ENCODE measurements around the gene GAK. TPM values are rescaled to one million over a fixed set of nuclear protein-coding genes. Genes with fewer than 3 reads are reported as not detected.

Gene GAK
- total RNA-seq, 4 donors from 2014 or later = 64.8 to 73.9 (median 70.6) TPM

- Histone ChIP-seq H3K9me3 (no peaks in the 10 kb centered on the region), H3K4me1 (no peaks in the 10 kb centered on the region), H3K4me3 (no peak overlapping the region), H3K27ac (replicated peaks in 1 of 4) (no peak overlapping the region), H3K27me3 (no peaks in the 10 kb centered on the region), H3K36me3 (peaks cover 24 to 95% (median 71%) of the 10 kb centered on the region in 4 donors)
- no peak for DNase-seq (ENCODE audit: extremely low spot score)
- intact Hi-C loops (cut with DNase I) = no loop called here
- WGBS = 92% methylated on average over 22 of the region's 26 CpGs
- TF ChIP-seq POLR2AphosphoS5 (IDR thresholded peaks at IDR 0.05) = no peak
Measured at GRCh38 chr4:900073-900472, 32.0 kb downstream of the GAK start.

- H3K4me1 ChIP-seq = no peaks in the 10 kb centered on the region
- no peak overlapping the region for H3K27ac ChIP-seq (replicated peaks in 1 of 4)
- intact Hi-C loops (cut with DNase I) = no loop called here
- 95% methylated on average over 12 of the region's 12 CpGs for WGBS
- no peaks in the 10 kb centered on the region for H3K9me3 ChIP-seq
- no peak for TF ChIP-seq CTCF (IDR thresholded peaks at IDR 0.05)
- TF ChIP-seq POLR2A (IDR thresholded peaks at IDR 0.05; ENCODE audit: low read depth) = no peak
- no peak for TF ChIP-seq POLR2AphosphoS5 (IDR thresholded peaks at IDR 0.05)
- TF ChIP-seq EP300 (IDR thresholded peaks at IDR 0.05) = no peak
- no peaks in the 10 kb centered on the region for H3K27me3 ChIP-seq
- H3K36me3 ChIP-seq = peaks cover 24 to 94% (median 73%) of the 10 kb centered on the region in 4 donors
- no peak overlapping the region for H3K4me3 ChIP-seq
- DNase-seq (ENCODE audit: extremely low spot score) = no peak
Measured at GRCh38 chr4:899556-899906, 32.6 kb downstream of the GAK start.

- Histone ChIP-seq H3K4me1 (no peaks in the 10 kb centered on the region), H3K4me3 (no peak overlapping the region), H3K36me3 (peaks cover 28 to 94% (median 73%) of the 10 kb centered on the region in 4 donors), H3K27me3 (no peaks in the 10 kb centered on the region), H3K9me3 (no peaks in the 10 kb centered on the region), H3K27ac (replicated peaks in 1 of 4) (no peak overlapping the region)
- intact Hi-C loops (cut with DNase I) = no loop called here
- TF ChIP-seq POLR2AphosphoS5 (IDR thresholded peaks at IDR 0.05) (no peak), POLR2A (IDR thresholded peaks at IDR 0.05; ENCODE audit: low read depth) (no peak), EP300 (IDR thresholded peaks at IDR 0.05) (no peak), CTCF (IDR thresholded peaks at IDR 0.05) (no peak)
- WGBS = 94% methylated on average over 20 of the region's 27 CpGs
- DNase-seq (ENCODE audit: extremely low spot score) = no peak
Measured at GRCh38 chr4:898869-899555, 33.1 kb downstream of the GAK start.

GRCh38 chr4:898123-898522 is 34.0 kb downstream of the GAK start:
- H3K27me3 ChIP-seq = no peaks in the 10 kb centered on the region
- H3K4me3 ChIP-seq = no peak overlapping the region
- no peak overlapping the region for H3K27ac ChIP-seq (replicated peaks in 1 of 4)
- TF ChIP-seq EP300 (IDR thresholded peaks at IDR 0.05) = no peak
- no peak for TF ChIP-seq POLR2AphosphoS5 (IDR thresholded peaks at IDR 0.05)
- TF ChIP-seq POLR2A (IDR thresholded peaks at IDR 0.05; ENCODE audit: low read depth) = no peak
- TF ChIP-seq CTCF (IDR thresholded peaks at IDR 0.05) = no peak
- H3K36me3 ChIP-seq = peaks cover 36 to 94% (median 73%) of the 10 kb centered on the region in 4 donors
- intact Hi-C loops (cut with DNase I) = no loop called here
- DNase-seq (ENCODE audit: extremely low spot score) = no peak
- no peaks in the 10 kb centered on the region for H3K4me1 ChIP-seq
- WGBS = 91% methylated on average over 10 of the region's 15 CpGs
- H3K9me3 ChIP-seq = no peaks in the 10 kb centered on the region

GRCh38 chr4:896630-897029 is 35.5 kb downstream of the GAK start:
- Histone ChIP-seq H3K27ac (replicated peaks in 1 of 4) (no peak overlapping the region), H3K9me3 (no peaks in the 10 kb centered on the region), H3K4me3 (no peak overlapping the region), H3K4me1 (no peaks in the 10 kb centered on the region), H3K27me3 (no peaks in the 10 kb centered on the region), H3K36me3 (peaks cover 49 to 99% (median 79%) of the 10 kb centered on the region in 4 donors)
- no peak for TF ChIP-seq EP300 (IDR thresholded peaks at IDR 0.05)
- TF ChIP-seq CTCF (IDR thresholded peaks at IDR 0.05) = no peak
- TF ChIP-seq POLR2A (IDR thresholded peaks at IDR 0.05; ENCODE audit: low read depth) = no peak
- no peak for TF ChIP-seq POLR2AphosphoS5 (IDR thresholded peaks at IDR 0.05)
- intact Hi-C loops (cut with DNase I) = no loop called here
- 92% methylated on average over 16 of the region's 20 CpGs for WGBS
- DNase-seq (ENCODE audit: extremely low spot score) = no peak

Data from esophagus muscularis mucosa (tissue), 4 donors.